GM21529 (cell line): Measurements from ENCODE around the gene KIF13A.
"Not testable (repeated sequence)": the region's sequence is repeated elsewhere in the genome, so short reads cannot be mapped to it uniquely, and the experiment has no call there.

Experiments
- ATAC-seq: cut with Tn5 transposase; IDR thresholded peaks from one replicate; pipeline ENCODE4 v1.9.1; 2021; ENCODE audit not compliant: unreplicated experiment

Gene KIF13A

GRCh38 chr6:17877196-17877894 lies 110.1 kb downstream of the KIF13A start:
- no peak for ATAC-seq

GRCh38 chr6:17874753-17875152 lies 112.7 kb downstream of the KIF13A start:
- ATAC-seq: no peak

GRCh38 chr6:17872908-17873307 lies 114.5 kb downstream of the KIF13A start:
- ATAC-seq: no peak

- no peak for ATAC-seq
These were observed 115.6 kb downstream of the KIF13A start for GRCh38 chr6:17871836-17872235.

- no peak for ATAC-seq
These were observed 116.3 kb downstream of the KIF13A start for GRCh38 chr6:17871189-17871519.

- no peak for ATAC-seq
These were observed 116.9 kb downstream of the KIF13A start for GRCh38 chr6:17870300-17871188.

GRCh38 chr6:17869753-17870050 lies 117.7 kb downstream of the KIF13A start:
- ATAC-seq: no peak

GRCh38 chr6:17869010-17869752 lies 118.3 kb downstream of the KIF13A start:
- ATAC-seq: no peak

- ATAC-seq: no peak
These were observed 119.6 kb downstream of the KIF13A start for GRCh38 chr6:17867880-17868279.

- ATAC-seq: no peak
These were observed 120.5 kb downstream of the KIF13A start for GRCh38 chr6:17866876-17867444.

- no peak for ATAC-seq
These were observed 121.4 kb downstream of the KIF13A start for GRCh38 chr6:17865798-17866725.

GRCh38 chr6:17865243-17865642 lies 122.2 kb downstream of the KIF13A start:
- ATAC-seq: no peak

- ATAC-seq: no peak
These were observed 123.3 kb downstream of the KIF13A start for GRCh38 chr6:17863901-17864754.

- no peak for ATAC-seq
These were observed 126.1 kb downstream of the KIF13A start for GRCh38 chr6:17861361-17861760.

- ATAC-seq: no peak
These were observed 127.6 kb downstream of the KIF13A start for GRCh38 chr6:17859846-17860245.

GRCh38 chr6:17858584-17858983 lies 128.9 kb downstream of the KIF13A start:
- no peak for ATAC-seq

GRCh38 chr6:17857188-17857587 lies 130.2 kb downstream of the KIF13A start:
- not testable (repeated sequence) for ATAC-seq

GRCh38 chr6:17856306-17856705 lies 131.1 kb downstream of the KIF13A start:
- ATAC-seq: no peak

- ATAC-seq: no peak
These were observed 132.1 kb downstream of the KIF13A start for GRCh38 chr6:17855381-17855780.

GRCh38 chr6:17853533-17853932 lies 133.9 kb downstream of the KIF13A start:
- ATAC-seq: no peak
